GM18870 (cell line): Measurements from ENCODE around the gene S100A1.
"Not testable (repeated sequence)": the region's sequence is repeated elsewhere in the genome, so short reads cannot be mapped to it uniquely, and the experiment has no call there.

ENCODE experiments used
- ATAC-seq: cut with Tn5 transposase; IDR thresholded peaks from one replicate; pipeline ENCODE4 v1.9.1; 2021; ENCODE audit warnings: moderate library complexity; ENCODE audit not compliant: unreplicated experiment

The S100A1 gene

GRCh38 chr1:153627715-153628626 lies at the start of gene S100A1:
TSS of gene S100A1 (plus strand) at chr1:153628434. CDS start at chr1:153630522, 2,088 bp downstream.
- no peak for ATAC-seq

DNA sequence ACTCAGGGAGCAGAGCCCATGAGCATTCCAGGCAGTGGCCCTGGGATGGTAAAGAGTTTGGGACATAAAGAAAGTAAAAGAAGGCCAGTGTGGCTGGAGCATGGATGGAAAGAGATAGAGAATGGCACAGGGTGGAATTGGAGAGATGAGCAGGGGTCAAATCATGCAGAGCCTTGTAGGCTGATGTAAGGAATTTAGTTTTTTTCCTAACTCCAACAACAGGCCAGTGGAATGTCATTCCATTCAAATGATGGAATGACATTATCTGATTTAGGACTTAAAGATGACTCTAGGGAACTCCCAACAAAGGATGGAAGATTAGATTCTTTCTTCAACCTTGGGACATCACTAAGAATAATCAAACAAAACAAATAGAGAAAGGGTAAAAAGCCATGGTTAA lies 49.7 kb upstream of the S100A1 start:
- no peak for ATAC-seq

GRCh38 chr1:153578936-153579335 lies 49.3 kb upstream of the S100A1 start:
- ATAC-seq = no peak

DNA sequence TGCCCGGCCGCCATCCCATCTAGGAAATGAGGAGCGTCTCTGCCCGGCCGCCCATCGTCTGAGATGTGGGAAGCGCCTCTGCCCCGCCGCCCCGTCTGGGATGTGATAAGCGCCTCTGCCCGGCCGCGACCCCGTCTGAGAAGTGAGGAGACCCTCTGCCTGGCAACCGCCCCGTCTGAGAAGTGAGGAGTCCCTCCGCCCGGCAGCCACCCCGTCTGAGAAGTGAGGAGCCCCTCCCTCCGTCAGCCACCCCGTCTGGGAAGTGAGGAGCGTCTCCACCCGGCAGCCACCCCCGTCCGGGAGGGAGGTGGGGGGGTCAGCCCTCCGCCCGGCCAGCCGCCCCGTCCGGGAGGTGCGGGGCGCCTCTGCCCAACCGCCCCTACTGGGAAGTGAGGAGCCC lies 45.4 kb upstream of the S100A1 start:
- ATAC-seq = not testable (repeated sequence)

GRCh38 chr1:153583514-153583913 lies 44.7 kb upstream of the S100A1 start:
- ATAC-seq = not testable (repeated sequence)

DNA sequence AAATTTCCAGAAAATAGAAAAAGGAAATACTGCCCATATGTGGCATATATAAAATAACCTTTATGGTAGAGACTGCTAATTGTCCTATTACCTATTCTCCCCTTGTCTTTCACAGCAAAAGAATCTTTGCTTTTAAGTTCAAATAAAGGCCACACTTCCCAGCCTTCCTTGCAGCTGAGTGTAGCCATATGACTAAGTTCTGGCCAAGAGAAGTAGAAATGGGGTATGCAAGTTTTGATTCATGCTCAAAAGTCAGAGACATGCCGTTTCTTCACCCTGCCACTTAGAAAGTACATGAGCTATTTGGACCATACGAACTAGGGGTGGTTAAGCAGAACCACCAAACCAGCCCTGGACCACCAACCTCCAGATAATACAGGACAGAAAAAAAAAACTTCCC lies 44.3 kb upstream of the S100A1 start:
- ATAC-seq = no peak

DNA sequence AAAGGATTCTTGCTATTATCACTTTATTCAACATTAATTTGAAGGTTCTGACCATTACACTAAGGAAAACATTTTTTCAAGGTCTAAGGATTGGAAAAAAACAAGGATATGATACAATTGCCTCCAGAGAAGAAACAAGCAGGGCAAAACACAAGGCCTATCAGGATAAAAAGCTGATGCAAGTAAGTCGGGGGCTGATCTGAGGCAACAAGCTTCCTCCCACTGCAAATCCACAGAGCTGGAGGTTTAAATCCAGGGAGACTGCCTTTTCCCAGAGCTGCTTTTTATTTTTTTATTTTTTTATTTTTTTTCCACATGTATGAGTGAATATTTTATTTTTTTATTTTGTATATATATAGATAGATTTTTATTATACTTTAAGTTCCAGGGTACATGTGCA lies 43.2 kb upstream of the S100A1 start:
- ATAC-seq = no peak

DNA sequence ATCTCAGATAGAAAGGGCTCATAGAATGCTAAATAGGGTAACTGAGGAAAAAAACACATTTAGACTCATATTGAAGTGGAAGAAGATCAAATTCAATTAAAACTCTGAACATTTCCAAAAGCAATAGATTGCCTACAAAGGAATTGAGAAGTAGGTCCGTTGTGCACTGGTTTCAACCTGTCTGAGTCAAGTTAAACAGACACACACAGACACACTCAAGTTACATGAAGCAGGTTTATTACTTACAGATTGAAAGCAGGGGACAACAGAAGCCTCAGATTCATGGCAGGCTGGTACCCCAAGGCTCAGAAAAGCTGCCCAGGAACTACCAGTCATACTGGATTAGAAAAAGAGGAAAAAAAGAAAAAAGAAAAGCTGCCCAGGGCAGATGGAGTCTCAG lies 41.9 kb upstream of the S100A1 start:
- no peak for ATAC-seq

GRCh38 chr1:153587314-153587713 lies 40.9 kb upstream of the S100A1 start:
- no peak for ATAC-seq

GRCh38 chr1:153588033-153588432 lies 40.2 kb upstream of the S100A1 start:
- ATAC-seq = not testable (repeated sequence)

- no peak for ATAC-seq
Observed at GRCh38 chr1:153588482-153588881, 39.8 kb upstream of the S100A1 start.

DNA sequence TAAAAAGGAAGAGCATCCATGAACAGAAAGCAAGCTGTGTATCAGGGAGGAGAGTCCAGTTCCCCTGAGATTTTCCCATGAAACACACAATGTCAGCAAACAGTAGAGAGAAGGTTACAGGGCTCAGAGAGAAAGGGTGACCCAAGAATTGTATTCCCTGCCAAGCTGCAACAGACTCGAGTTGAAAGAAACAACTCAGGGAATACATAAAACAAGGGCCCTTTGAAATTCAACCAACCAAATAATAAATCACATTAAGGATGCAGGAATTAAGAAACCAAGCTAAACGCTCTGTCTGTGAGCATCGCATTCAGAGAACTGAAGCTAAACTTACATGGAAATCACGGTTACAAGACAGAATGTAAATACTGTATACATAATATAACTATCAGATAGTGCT lies 35.5 kb upstream of the S100A1 start:
- ATAC-seq = no peak

DNA sequence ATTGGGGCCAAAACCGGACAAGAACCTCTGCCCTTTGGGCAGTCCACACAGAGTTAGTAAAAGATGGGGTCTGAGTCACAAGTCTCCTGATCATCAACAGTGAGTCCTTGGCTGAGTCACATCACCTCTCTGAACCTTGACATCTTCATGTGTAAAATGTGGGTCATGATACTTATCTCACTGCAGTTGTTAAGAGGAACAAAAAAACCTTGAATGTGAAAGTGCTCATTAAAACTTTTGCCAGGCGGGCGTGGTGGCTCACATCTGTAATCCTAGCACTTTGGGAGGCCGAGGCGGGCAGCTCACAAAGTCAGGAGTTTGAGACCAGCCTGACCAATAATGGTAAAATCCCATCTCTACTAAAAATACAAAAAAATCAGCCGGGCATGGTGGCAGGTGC lies 31.0 kb upstream of the S100A1 start:
- no peak for ATAC-seq

DNA sequence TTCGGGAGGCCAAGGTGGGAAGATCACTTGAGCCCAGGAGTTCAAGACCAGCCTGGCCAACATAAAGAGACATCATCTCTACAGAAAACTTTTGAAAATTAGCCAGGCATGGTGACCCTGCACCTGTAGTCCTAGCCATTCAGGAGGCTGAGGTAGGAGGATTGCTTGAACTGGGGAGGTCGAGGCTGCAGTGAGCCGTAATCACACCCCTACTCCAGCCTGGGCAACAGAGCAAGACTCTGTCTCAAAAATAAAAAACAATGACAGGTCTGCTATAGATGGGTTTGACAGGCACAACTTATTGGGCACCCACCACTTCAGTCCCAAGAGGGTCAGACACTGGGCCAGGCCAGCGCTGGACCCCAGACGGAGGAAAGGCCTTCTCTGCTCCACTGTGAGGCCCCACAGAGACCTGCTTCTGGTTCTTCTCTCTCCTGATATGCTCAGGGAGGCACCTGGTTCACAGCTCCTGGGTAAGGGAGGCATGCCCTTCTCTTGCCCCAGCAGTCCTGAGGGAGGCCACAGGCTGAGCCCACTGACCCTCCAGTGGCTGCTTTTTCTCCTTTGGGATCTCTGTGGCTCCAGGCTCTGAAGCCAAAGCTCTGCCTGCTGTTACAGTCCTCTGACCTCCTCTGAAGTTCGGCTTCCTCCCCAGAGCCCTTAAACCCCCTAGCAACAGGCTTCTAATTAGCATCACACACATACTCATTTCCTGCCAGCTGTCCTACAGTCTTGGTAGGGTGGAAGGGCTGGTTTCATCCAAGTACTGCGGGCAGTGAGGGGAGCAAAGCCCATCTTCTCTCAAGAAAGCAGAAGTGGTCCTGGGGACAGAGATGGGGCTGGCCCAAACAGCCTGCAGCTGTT lies 29.7 kb upstream of the S100A1 start:
- ATAC-seq = peak; percentile 92

DNA sequence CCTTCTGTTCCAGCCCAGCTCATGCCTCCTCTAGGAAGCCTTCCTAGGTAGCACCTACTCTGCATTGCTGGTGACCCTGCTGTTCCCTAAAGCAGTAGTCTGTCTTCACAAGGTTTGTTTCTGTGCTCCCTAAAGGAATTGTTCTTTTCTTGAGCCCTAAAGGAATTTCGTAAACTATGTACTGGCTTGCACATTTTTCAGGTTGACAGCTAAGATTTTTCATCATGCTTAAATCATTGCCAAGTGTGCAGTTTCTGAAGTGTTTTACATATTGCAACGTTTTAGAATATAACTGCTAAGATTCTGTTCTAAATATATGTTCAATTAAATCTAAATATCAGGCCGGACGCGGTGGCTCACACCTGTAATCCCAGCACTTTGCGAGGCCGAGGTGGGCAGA lies 28.4 kb upstream of the S100A1 start:
- ATAC-seq = no peak

DNA sequence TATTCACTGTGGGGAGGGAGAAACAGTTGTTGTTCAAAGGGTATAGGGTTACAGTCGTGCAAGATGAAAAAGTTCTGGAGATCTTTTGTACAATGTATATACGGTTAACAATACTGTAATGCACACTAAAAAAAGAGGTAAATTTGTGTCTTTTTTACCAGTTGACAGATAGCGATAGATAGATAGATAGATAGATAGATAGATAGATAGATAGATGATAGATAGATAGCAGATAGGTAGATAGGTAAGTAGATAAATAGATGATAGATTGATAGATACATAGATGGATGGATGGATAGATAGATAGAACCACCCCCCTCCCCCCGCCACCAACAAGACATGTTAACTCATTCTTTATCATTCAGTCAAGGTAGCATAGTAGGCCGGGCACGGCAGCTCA lies 25.5 kb upstream of the S100A1 start:
- ATAC-seq = no peak

- ATAC-seq = no peak
Observed at GRCh38 chr1:153606194-153606593, 22.0 kb upstream of the S100A1 start.

GRCh38 chr1:153607381-153607780 lies 20.9 kb upstream of the S100A1 start:
- ATAC-seq = no peak

DNA sequence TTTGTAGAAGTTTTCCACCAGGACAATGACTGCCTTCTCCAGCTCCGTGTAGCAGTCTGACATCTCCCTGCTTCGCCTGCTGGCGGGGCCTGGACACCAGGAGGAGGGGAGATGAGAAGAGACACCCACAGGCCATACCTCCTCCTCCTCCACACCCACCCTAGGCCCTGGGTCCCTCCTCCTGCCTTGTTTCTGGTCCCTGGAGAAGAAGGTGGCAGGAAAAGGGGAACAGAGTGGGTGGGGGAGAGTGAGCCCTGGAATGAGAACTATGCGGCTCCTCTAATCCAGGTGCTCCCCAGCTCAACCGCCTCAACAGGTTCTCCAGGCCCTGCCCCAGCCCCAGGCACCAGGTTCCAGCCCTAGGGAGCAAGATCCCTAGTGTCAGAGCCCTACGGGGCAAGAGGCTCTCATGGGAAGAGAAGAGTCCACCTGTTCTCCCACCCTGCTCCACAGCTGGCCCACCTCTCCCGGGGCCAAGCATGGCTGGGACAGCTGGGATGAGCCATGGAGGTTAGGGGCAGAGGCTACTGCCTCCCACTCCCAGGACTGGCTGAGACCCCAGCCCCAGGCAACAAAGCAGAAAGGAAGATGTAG lies 20.0 kb upstream of the S100A1 start:
- no peak for ATAC-seq

GRCh38 chr1:153608742-153609584 lies 19.3 kb upstream of the S100A1 start:
- no peak for ATAC-seq

DNA sequence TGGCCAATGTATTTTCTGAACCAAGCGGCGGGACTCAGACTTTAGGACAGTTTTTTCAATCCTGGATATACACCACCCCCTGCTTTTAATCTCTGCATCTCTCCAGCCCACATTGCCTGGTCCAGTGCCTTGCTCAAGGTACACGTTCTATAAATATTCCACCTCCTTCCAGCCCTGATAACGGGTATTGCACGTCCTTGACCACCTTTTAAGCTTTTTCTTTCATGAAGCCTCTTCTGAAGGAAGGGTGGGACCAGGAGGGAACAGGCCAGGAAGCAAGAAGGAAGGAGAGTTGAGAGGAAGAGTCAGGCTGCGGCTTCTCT lies 18.7 kb upstream of the S100A1 start:
- no peak for ATAC-seq
